DMS 273 treated with DMSO at 0.1 percent for 48 hours (cell line): ENCODE data around the gene ADGRV1.

Experiments
- DNase-seq: peaks from one replicate; lab custom pipeline; 2025; lab: John Stamatoyannopoulos, UW

Gene ADGRV1

DNA sequence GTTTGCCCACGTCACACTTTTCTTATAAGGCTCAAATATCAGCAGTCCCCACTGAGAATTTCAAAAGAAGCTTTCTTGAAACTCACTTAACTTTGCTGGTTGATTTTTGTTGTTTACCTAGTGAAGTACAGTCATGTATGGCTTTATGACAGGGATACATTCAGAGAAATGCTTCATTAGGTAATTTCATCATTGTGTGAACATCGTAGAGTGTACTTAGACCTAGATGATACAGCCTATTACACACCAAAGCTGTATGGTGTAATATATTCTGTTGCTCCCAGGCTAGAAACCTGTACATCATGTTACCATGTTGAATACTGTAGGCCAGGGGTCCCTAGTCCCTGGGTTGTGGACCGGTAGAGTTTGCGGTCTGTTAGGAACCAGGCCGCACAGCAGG is 647.5 kb downstream of the ADGRV1 start:
- DNase-seq: no peak

DNA sequence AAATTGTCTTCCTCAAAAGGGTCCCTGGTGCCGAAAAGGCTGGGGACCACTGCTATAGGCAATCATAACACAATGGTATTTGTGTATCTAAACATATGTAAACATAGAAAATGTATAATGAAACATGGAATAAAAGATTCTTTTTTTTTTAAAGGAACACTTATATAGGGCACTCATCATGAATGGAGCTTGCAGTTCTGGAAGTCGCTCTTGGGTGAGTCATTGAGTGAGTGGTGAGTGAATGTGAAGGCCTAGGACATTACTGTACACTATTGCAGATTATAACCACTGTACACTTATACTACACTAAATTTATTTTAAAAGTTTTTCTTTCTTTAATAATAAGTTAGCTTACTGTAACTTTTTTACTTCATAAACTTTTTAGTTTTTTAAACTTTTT is 648.1 kb downstream of the ADGRV1 start:
- DNase-seq: no peak

DNA sequence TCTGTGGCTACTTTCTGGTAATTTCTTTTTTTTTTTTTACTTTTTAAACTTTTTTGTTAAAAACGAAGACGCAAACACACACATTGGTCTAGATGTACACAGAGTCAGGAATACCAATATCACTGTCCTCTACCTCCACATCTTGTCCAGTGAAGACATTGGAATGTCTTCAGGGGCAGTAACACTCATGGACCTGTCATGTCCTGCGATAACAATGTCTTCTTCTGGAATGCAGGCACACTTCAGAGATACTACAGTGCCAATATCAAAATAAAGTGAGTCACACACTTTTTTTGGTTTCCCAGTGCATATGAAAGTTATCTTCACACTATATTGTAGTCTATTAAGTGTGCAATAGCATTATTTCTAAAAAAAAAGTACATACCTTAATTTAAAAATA is 648.7 kb downstream of the ADGRV1 start:
- no peak for DNase-seq

DNA sequence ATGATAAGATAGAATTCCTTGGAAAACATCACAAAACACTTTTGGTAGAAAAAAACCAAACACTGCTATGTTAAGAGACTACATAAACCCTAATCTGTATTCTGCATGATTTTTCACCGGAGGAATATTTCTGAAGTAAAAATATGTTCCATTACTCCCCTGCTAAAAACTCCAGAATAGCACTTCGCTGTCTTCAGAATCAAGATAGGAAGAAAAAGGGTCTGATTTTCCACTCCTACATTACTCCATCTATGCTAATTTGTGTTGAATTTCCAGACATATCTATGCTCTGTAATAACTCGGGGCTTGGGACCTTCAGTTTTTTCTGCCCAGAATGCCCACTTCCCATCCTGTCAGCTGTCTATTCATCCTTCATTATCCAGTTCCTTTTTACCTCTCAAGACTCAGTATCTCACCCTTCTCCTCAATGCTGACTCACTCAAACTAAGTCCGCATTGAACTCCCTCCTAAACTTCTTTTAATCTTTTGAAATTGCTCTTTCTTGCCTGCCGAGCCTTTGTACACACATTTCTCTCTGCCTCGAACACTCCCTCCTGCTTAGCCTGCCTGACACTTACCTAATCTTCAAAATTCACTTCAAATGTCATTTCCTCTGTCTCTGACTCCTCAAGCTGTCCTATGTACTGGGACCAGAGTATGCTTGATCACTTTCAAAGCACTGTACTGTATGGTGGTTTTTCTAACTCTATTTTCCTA is 653.6 kb downstream of the ADGRV1 start:
- DNase-seq: no peak

DNA sequence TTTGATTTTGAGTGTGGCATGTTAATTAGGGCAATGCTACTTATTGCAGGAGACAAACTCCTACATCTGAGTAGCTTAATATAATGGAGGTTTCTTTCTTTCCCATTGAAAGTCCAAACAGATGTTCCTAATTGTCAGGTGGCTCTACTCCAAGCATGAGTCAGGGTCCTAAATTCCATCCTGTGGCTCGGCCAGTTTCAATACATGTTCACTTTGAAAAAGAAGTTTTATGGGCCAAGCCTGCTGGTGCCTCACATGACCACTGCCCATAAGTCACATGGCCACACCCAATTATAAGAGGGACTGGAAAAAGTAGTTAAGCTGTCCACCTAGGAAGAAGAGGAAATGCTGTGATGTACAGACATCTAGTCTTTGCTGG is 654.1 kb downstream of the ADGRV1 start:
- peak; percentile 77 for DNase-seq
